ENCODE data around the gene MAP7D3.
"Not testable (repeated sequence)": the region's sequence is repeated elsewhere in the genome, so short reads cannot be mapped to it uniquely, and the experiment has no call there.

MAP7D3 gene

GRCh38 chrX:136250191-136251040, 784 bp downstream of the MAP7D3 start:
- DNase-seq, result peak; percentile 82

- no peak for DNase-seq
Observed at GRCh38 chrX:136246201-136246600, 5.0 kb downstream of the MAP7D3 start.

GRCh38 chrX:136237849-136238248, 13.4 kb downstream of the MAP7D3 start:
- not testable (repeated sequence) for DNase-seq

- DNase-seq, result no peak
Observed at GRCh38 chrX:136237074-136237473, 14.1 kb downstream of the MAP7D3 start.

GRCh38 chrX:136228839-136229207, 22.4 kb downstream of the MAP7D3 start:
- DNase-seq, result no peak

- no peak for DNase-seq
Observed at GRCh38 chrX:136227948-136228838, 23.0 kb downstream of the MAP7D3 start.

- no peak for DNase-seq
Observed at GRCh38 chrX:136227074-136227473, 24.1 kb downstream of the MAP7D3 start.

GRCh38 chrX:136221851-136222513, 29.2 kb downstream of the MAP7D3 start:
- DNase-seq, result no peak

- no peak for DNase-seq
Observed at GRCh38 chrX:136220951-136221350, 30.2 kb downstream of the MAP7D3 start.

GRCh38 chrX:136220540-136220939, 30.7 kb downstream of the MAP7D3 start:
- DNase-seq, result no peak

- no peak for DNase-seq
Observed at GRCh38 chrX:136219893-136220292, 31.3 kb downstream of the MAP7D3 start.

- no peak for DNase-seq
Observed at GRCh38 chrX:136215559-136215958, 35.6 kb downstream of the MAP7D3 start.

- DNase-seq, result no peak
Observed at GRCh38 chrX:136214551-136214950, 36.6 kb downstream of the MAP7D3 start.

GRCh38 chrX:136212557-136213111, 38.6 kb downstream of the MAP7D3 start:
- DNase-seq, result no peak

GRCh38 chrX:136211766-136212556, 39.2 kb downstream of the MAP7D3 start:
- no peak for DNase-seq

- no peak for DNase-seq
Observed at GRCh38 chrX:136210806-136211205, 40.4 kb downstream of the MAP7D3 start.

GRCh38 chrX:136210243-136210642, 41.0 kb downstream of the MAP7D3 start:
- DNase-seq, result no peak

GRCh38 chrX:136209751-136210150, 41.4 kb downstream of the MAP7D3 start:
- no peak for DNase-seq

- DNase-seq, result peak; percentile 66
Observed at GRCh38 chrX:136209016-136209738, 42.0 kb downstream of the MAP7D3 start.

GRCh38 chrX:136207546-136207945, 43.7 kb downstream of the MAP7D3 start:
- DNase-seq, result no peak

GRCh38 chrX:136206916-136207315, 44.3 kb downstream of the MAP7D3 start:
- DNase-seq, result no peak

Measured in activated effector memory CD4-positive, alpha-beta T cell treated with anti-CD3 and anti-CD28 coated beads, Interleukin-2, amount 50 U/mL, for 16 hours (primary cell).